ENCODE measurements around the gene OR8J1.
"Not testable (repeated sequence)": the region's sequence is repeated elsewhere in the genome, so short reads cannot be mapped to it uniquely, and the experiment has no call there.

OR8J1 gene, protein sequence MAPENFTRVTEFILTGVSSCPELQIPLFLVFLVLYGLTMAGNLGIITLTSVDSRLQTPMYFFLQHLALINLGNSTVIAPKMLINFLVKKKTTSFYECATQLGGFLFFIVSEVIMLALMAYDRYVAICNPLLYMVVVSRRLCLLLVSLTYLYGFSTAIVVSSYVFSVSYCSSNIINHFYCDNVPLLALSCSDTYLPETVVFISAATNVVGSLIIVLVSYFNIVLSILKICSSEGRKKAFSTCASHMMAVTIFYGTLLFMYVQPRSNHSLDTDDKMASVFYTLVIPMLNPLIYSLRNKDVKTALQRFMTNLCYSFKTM

GRCh38 chr11:56353991-56354390 is at the start of gene OR8J1:
Gene OR8J1 (plus strand): TSS chr11:56354291. CDS start chr11:56360247, 5,956 bp downstream.
- DNase-seq, result no peak

DNA sequence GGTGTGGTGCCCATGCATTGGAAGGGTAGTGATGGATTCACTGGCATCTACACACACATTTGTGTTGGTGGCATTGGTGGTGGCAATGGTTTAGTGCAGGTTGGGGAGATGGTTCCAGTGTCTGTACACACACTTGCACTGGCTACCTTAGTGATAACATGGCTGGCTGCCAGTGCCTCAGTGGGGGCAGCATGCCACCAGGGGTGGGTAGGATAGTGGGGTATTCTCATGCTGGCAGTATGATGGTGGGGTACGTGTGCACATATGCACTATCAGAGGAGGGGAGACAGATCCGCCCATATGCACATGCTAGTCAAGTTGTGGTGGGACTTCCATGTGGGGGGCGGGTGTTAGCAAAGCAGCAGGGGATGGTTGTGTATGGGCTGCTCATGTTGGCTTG is 46.3 kb upstream of the OR8J1 start:
- no peak for DNase-seq

DNA sequence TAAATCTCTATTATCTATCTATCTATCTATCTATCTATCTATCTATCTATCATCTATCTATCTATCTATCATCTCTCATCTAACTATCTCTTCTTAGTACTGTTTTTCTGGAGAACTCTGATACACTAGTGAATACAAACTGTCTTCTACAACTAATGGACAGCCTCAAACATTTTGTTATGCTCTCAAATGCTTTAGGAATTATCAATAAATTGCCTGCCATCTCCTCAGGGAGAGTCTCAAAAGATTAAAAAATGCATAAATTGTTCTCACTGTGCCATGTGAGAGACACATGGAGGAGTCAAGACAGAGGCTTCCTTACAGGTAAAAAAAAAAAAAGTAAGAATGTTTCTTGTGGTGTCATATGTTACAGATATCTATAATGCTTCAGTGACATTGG is 39.2 kb upstream of the OR8J1 start, which contains the start of gene OR8K3:
TSS of gene OR8K3 (plus strand) at position 301 of the 400 bp plus-strand sequence. CDS start 3,163 bp downstream, outside the sequence.
- no peak for DNase-seq

DNA sequence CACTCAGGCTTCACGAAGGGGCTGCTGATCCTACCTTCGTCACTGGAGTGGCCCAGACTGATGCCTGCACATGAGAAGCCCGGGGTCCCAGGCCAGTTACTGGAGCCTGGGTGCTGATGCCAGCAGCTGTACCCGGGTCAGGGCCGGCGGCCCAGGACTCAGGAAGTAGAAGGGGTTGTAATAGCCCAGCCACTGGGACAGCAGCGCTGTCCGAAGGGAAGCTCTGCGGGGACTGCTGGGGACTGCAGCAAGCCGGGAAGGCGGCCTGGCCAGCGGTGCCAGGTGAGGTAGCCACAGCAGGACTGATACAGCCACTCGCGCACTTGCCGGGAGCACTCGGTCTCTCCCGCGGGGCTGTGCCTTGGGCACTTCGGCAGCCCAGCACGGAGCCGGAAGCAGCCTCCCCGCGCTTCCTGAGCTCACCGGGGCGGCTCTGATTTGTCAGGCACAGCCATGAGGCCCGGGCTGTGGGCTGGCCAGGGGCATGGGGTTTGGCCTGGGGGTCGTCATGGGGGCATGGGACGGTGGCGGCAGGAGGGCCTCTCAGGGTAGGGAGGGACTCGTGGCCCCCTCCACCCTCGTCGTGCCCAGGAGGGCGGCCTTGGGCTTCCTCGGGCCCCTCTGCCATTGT is 22.1 kb upstream of the OR8J1 start:
- no peak for DNase-seq

DNA sequence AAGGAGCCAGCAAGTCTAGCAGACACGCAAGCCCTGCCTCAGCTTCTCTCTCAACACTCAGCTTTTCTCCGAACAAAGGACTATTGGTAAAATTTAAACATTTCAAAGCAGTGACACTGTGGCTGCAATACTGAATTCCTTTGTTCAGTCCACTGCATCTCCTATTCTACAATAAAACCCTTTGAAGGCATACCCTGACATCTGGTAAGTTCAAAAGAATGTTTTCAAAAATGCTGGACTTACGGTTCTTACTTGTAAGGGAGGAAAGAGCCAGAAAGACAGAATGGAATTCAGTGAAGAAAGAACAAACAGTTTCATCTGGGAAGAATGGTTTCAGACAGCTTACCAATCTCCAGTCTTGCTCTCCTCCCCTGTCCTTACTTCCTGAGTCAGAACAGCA is 20.9 kb upstream of the OR8J1 start:
- DNase-seq, result no peak

GRCh38 chr11:56340289-56340688 is 13.8 kb upstream of the OR8J1 start:
- DNase-seq, result no peak

- no peak for DNase-seq
These were observed 8.4 kb upstream of the OR8J1 start, which contains the start of gene OR8K1 for GRCh38 chr11:56345739-56346138. Gene OR8K1 (plus strand): TSS chr11:56346039. CDS start chr11:56346039, 0 bp downstream.

GRCh38 chr11:56375324-56375723 is 21.2 kb downstream of the OR8J1 start, which contains the start of gene OR8U1:
Gene OR8U1 (plus strand): TSS chr11:56375624. CDS start chr11:56375624, 0 bp downstream.
- no peak for DNase-seq

DNA sequence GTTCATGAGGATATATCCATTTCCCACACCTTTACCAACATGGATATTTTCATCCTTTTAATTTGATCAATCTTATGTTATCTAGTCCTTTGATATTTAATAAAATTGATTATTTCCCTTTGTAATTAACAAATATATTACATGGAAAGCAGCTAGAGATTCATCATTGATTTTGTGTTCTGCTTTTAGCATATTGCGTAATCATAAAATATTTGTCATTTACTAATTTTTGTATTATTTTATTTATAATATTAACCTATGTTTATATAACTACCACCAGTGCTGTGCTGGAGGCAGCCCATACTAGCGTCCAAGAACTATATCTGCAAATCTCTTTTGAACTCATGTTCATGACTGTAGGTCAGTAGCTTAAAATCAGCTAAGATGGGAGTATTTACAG is 26.0 kb downstream of the OR8J1 start:
- no peak for DNase-seq

- DNase-seq, result no peak
These were observed 40.3 kb downstream of the OR8J1 start for GRCh38 chr11:56394381-56394780.

DNA sequence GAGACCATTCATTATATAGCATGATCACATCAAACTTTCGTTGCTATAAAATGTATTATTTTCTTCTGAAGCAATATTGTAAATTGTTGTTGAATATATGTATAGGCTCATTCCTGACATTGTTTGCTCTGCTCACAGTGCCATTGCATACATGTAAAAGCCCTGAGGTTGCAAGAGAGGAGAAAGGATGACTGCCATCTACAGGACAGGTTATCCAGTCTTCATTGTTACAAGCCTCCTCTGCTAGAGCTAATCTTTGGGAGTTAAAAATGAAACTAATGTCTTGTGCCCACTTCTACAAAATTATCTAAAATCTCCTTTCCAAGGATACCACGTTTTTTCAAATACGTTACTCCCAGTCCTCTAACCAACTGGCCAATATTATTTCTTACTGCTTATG is 42.0 kb downstream of the OR8J1 start:
- DNase-seq, result no peak

GRCh38 chr11:56401858-56402461 is 47.9 kb downstream of the OR8J1 start:
- DNase-seq, result not testable (repeated sequence)

- no peak for DNase-seq
These were observed 50.3 kb downstream of the OR8J1 start for GRCh38 chr11:56404393-56404792.

DNA sequence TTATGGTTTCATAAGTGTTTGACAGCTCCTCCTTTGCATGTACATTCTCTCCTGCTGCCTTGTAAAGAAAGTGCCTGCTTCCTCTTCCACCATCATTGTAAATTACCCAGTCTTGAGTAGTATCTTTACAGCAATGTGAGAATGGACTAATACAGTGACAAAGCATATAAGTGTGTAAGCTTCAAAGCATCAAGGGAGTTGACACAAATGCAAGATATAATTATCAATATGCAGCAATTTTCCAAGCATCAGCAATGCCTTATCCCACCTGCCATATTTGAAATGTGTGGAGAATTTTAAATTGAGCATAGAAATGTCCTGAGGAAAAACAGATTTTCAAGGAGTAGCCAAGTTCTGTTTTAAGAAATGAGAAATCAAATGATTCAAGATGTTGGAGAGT is 56.7 kb downstream of the OR8J1 start:
- no peak for DNase-seq
